SH-SY5Y (cell line): ENCODE measurements around the gene RNF180.

Experiments used
- GATA2 ChIP-seq: IDR thresholded peaks from 2 replicates; pipeline ENCODE4 v1.6.1; 2011; ENCODE audit warnings: mild to moderate bottlenecking, low read depth, low read length
- GATA3 ChIP-seq: IDR thresholded peaks from 2 replicates; pipeline ENCODE4 v1.6.1; 2011; ENCODE audit warnings: low read depth, mild to moderate bottlenecking, low read length, moderate library complexity

DNA sequence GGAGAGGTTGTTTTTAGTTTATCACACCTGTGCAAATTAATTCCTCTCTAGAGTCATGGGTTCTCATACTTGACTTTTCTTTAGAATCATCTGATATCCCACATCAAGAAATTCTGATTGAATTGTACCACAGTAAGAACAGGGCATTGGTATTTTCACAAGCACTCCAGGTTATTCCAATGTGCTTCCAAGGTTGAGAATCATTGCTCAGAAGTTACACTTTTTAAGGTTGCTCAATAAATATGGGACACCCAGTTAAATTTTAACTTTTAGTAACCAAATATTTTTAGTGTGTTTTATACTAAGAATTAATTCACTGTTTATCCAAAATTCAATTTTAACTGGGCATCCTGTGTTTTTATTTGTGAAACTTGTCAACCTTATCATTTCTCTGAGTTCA lies 2.5 kb upstream of the RNF180 start:
- TF ChIP-seq GATA2, result no peak
- TF ChIP-seq GATA3, result no peak
